Activated naive CD8-positive, alpha-beta T cell treated with anti-CD3 and anti-CD28 coated beads for 36 hours (primary cell): ENCODE data around the gene SCNN1B. TPM values are rescaled to one million over a fixed set of nuclear protein-coding genes. Genes with fewer than 3 reads are reported as not detected.
"Not testable (repeated sequence)": the region's sequence is repeated elsewhere in the genome, so short reads cannot be mapped to it uniquely, and the experiment has no call there.

Experiments
- DNase-seq: peaks from one replicate; pipeline ENCODE4 v3.0.0; 2021
- H3K27ac Mint-ChIP-seq: one replicate; pipeline ENCODE4 v1.8.0; 2022; ENCODE audit warnings: mild to moderate bottlenecking, moderate library complexity, mixed read lengths
- H3K27me3 Mint-ChIP-seq: one replicate; pipeline ENCODE4 v1.8.0; 2022; ENCODE audit warnings: mild to moderate bottlenecking, mixed read lengths
- H3K36me3 Mint-ChIP-seq: one replicate; pipeline ENCODE4 v1.8.0; 2021; ENCODE audit warnings: mild to moderate bottlenecking, mixed read lengths
- H3K4me1 Mint-ChIP-seq: one replicate; pipeline ENCODE4 v1.8.0; 2021; ENCODE audit warnings: mixed read lengths
- H3K4me3 Mint-ChIP-seq: one replicate; pipeline ENCODE4 v1.8.0; 2022; ENCODE audit warnings: mild to moderate bottlenecking, moderate library complexity, mixed read lengths
- H3K9me3 Mint-ChIP-seq: one replicate; pipeline ENCODE4 v1.8.0; 2022; ENCODE audit warnings: mixed read lengths
- total RNA-seq, 2 experiments: library from RNA; stranded (reverse); gene quantifications; one replicate each; pipeline ENCODE4 v1.2.3, GENCODE V29; 2021

The SCNN1B gene
- total RNA-seq, 2 experiments from 2014 or later: not detected

DNA sequence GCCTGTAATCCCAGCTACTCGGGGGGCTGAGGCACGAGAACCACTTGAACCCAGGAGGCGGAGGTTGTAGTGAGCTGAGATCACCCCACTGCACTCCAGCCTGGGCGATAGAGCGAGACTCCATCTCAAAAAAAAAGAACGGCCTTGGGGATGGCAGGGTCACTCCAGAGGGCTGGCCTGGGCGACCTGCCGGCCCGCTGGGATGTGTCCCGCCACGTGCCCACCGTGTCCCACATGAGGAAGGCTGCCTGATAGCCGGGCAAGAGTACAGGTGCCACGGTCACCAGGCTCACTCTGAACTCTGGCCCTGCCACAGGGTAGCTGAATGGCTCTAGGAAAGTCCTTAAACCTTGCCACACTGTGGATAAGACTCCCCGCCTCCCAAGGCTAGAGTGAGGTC, 83.3 kb downstream of the SCNN1B start:
- Mint-ChIP-seq H3K9me3 (no peaks in the 10 kb centered on the region), H3K27ac (no peak overlapping the region), H3K27me3 (no peaks in the 10 kb centered on the region), H3K36me3 (no peaks in the 10 kb centered on the region), H3K4me1 (no peaks in the 10 kb centered on the region), H3K4me3 (no peak overlapping the region)
- no peak for DNase-seq

DNA sequence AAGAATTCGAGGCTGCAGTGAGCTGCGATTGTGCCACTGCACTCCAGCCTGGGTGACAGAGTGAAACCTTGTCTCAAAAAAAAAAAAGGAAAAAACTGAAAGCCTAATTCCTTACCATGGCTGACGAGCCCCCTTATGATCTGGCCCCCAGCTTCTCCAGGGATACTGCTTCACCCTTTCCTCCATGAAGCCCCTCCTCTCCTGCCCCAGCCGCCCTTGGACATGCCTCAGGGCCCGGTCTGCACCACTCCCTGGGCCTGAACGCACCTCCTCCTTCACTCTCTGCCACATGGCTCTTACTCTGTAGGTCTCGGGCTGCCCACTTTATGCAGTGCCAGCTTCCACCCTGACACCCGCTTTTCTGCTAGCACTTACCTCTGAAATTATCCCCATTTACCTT, 85.6 kb downstream of the SCNN1B start:
- Mint-ChIP-seq H3K27me3 (no peaks in the 10 kb centered on the region), H3K36me3 (no peaks in the 10 kb centered on the region), H3K4me1 (no peaks in the 10 kb centered on the region), H3K27ac (no peak overlapping the region), H3K9me3 (no peaks in the 10 kb centered on the region), H3K4me3 (no peak overlapping the region)
- DNase-seq: no peak

GRCh38 chr16:23388786-23389185, 86.7 kb downstream of the SCNN1B start:
- Mint-ChIP-seq H3K9me3 (no peaks in the 10 kb centered on the region), H3K27me3 (no peaks in the 10 kb centered on the region), H3K36me3 (no peaks in the 10 kb centered on the region), H3K4me1 (no peaks in the 10 kb centered on the region), H3K4me3 (no peak overlapping the region), H3K27ac (no peak overlapping the region)
- DNase-seq: no peak

- DNase-seq: no peak
- H3K27ac Mint-ChIP-seq: no peak overlapping the region
These were observed 87.1 kb downstream of the SCNN1B start for GRCh38 chr16:23389201-23389600.

GRCh38 chr16:23389936-23390335, 87.8 kb downstream of the SCNN1B start:
- H3K27me3 Mint-ChIP-seq, H3K4me3 Mint-ChIP-seq, H3K4me1 Mint-ChIP-seq, H3K9me3 Mint-ChIP-seq, H3K36me3 Mint-ChIP-seq, H3K27ac Mint-ChIP-seq, DNase-seq: not testable (repeated sequence)

More at GRCh38 chr16:23389201-23389600, 87.1 kb downstream of the SCNN1B start:
- Mint-ChIP-seq H3K27me3 (no peaks in the 10 kb centered on the region), H3K4me3 (no peak overlapping the region), H3K36me3 (no peaks in the 10 kb centered on the region), H3K4me1 (no peaks in the 10 kb centered on the region), H3K9me3 (no peaks in the 10 kb centered on the region)

- H3K4me3 Mint-ChIP-seq: no peak overlapping the region
- H3K27ac Mint-ChIP-seq: no peak overlapping the region
- H3K27me3 Mint-ChIP-seq: no peaks in the 10 kb centered on the region
- no peaks in the 10 kb centered on the region for H3K36me3 Mint-ChIP-seq
- H3K9me3 Mint-ChIP-seq: no peaks in the 10 kb centered on the region
- H3K4me1 Mint-ChIP-seq: no peaks in the 10 kb centered on the region
- DNase-seq: no peak
These were observed 89.5 kb downstream of the SCNN1B start for GRCh38 chr16:23391381-23392222.

DNA sequence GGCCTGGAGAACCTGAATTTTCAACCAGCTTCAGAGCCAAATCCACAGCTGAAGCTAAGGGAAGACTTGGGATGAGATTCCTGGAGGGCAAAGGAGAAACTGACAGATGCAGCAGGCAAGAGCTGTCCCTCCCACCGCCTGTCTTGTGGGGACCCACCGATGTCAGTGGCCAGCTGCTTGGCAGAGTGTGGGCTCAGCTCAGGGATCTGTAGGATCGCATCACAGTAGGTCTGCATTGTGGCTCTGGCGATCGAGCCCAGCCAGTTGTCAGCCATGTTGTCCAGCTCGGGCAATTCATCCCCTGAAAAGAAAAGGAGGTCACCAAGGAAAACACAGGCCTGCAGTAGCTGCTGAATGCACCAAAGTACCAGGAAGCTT, 90.1 kb downstream of the SCNN1B start:
- no peaks in the 10 kb centered on the region for H3K36me3 Mint-ChIP-seq
- no peaks in the 10 kb centered on the region for H3K4me1 Mint-ChIP-seq
- H3K9me3 Mint-ChIP-seq: no peaks in the 10 kb centered on the region
- no peaks in the 10 kb centered on the region for H3K27me3 Mint-ChIP-seq
- no peak overlapping the region for H3K27ac Mint-ChIP-seq
- DNase-seq: no peak
- no peak overlapping the region for H3K4me3 Mint-ChIP-seq

- Mint-ChIP-seq H3K9me3 (no peaks in the 10 kb centered on the region), H3K27me3 (no peaks in the 10 kb centered on the region), H3K27ac (no peak overlapping the region), H3K4me1 (no peaks in the 10 kb centered on the region), H3K36me3 (no peaks in the 10 kb centered on the region), H3K4me3 (no peak overlapping the region)
- no peak for DNase-seq
These were observed 92.2 kb downstream of the SCNN1B start for GRCh38 chr16:23394141-23394831.

DNA sequence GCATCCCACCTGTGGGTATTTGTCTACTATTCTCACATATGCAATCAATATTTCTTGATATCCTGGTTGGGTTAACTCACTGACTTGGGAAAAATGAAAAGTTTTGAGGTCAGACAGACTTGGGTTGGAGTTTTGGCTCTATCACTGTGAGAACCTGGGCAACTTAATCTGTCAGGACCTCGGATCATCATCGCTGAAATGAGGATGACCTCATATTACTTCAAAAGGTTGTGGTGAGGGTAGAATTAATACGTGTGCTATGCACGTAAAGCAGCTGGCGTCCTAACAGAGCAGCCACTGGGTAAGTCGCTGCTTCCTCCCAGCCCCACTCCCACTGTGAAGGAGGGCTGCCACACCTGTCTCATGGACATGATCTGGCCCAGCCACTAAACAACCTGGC, 93.6 kb downstream of the SCNN1B start:
- Mint-ChIP-seq H3K9me3 (no peaks in the 10 kb centered on the region), H3K36me3 (peaks cover 8% of the 10 kb centered on the region)

GRCh38 chr16:23397464-23397863, 95.4 kb downstream of the SCNN1B start:
- H3K9me3 Mint-ChIP-seq: no peaks in the 10 kb centered on the region
- no peaks in the 10 kb centered on the region for H3K4me1 Mint-ChIP-seq
- H3K27me3 Mint-ChIP-seq: no peaks in the 10 kb centered on the region
- DNase-seq: no peak
- H3K27ac Mint-ChIP-seq: no peak overlapping the region
- peaks cover 8% of the 10 kb centered on the region for H3K36me3 Mint-ChIP-seq
- no peak overlapping the region for H3K4me3 Mint-ChIP-seq

More for the DNA sequence above, 93.6 kb downstream of the SCNN1B start:
- Mint-ChIP-seq H3K4me1 (no peaks in the 10 kb centered on the region), H3K27ac (no peak overlapping the region), H3K27me3 (no peaks in the 10 kb centered on the region), H3K4me3 (no peak overlapping the region)
- no peak for DNase-seq

GRCh38 chr16:23398987-23399805, 97.1 kb downstream of the SCNN1B start:
- Mint-ChIP-seq H3K4me1 (no peaks in the 10 kb centered on the region), H3K27ac (no peak overlapping the region)
- DNase-seq: no peak

DNA sequence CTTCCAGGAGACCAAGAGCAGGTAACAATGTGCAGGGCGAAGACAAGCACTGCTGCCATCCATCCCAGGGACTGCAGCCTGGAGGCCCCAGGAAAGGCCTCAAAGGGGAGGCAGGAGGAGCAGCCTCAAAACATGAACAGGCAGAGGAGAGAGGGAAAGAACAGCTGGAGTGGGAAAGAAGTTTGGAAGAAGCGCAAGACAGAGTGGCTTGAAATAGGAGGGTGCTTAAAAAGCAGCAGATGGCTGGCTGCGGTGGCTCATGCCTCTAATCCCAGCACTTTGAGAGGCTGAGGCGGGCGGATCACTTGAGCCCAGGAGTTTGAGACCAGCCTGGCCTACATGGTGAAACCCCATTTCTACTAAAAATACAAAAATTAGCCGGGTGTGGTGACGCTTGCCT, 98.3 kb downstream of the SCNN1B start:
- not testable (repeated sequence) for H3K4me1 Mint-ChIP-seq, H3K27ac Mint-ChIP-seq, DNase-seq, H3K9me3 Mint-ChIP-seq, H3K4me3 Mint-ChIP-seq, H3K27me3 Mint-ChIP-seq
- H3K36me3 Mint-ChIP-seq: peaks cover 11% of the 10 kb centered on the region

More at GRCh38 chr16:23398987-23399805, 97.1 kb downstream of the SCNN1B start:
- no peak overlapping the region for H3K4me3 Mint-ChIP-seq
- peaks cover 8% of the 10 kb centered on the region for H3K36me3 Mint-ChIP-seq
- H3K9me3 Mint-ChIP-seq: no peaks in the 10 kb centered on the region
- H3K27me3 Mint-ChIP-seq: no peaks in the 10 kb centered on the region

DNA sequence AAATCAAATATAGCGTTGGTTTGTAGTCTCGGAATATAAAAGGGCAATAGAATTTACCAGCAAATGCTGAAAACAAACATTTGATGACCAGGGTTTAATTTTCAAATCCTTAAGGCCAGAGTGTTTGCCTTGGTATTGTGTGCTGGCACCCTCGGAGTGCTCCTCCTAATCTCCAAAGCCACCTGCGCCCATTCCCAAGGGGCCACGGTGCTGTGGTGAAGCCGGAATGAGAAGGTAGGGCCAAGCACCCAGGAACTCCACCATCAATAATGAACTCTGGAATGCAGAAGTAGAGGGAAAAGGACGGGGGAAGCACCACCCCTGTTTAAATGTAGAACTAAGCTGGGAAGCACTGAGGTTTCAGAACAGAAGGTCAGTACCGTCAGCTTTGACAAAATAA, 99.0 kb downstream of the SCNN1B start:
- Mint-ChIP-seq H3K27ac (no peak overlapping the region), H3K9me3 (no peaks in the 10 kb centered on the region), H3K36me3 (peaks cover 12% of the 10 kb centered on the region), H3K4me1 (no peaks in the 10 kb centered on the region), H3K4me3 (no peak overlapping the region), H3K27me3 (no peaks in the 10 kb centered on the region)
- no peak for DNase-seq

DNA sequence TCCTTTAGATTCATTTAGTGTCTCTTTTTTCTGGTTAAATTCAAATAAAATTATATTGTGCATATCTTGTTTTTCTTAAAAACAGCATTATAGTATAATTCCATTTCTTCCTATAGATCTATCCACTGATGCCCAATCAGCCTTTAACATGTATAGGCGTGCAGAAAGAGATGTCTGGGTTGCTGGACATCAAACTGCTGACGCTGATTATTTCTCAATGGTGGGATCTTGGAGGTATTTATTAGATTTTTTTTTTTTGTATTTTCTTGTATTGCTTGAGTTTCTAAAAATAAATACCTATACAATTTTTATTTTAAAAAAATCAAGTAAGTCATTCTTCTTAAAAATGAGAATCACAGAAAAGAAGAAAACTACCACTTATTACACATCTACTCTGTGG, 100.0 kb downstream of the SCNN1B start:
- H3K4me1 Mint-ChIP-seq: no peaks in the 10 kb centered on the region
- peaks cover 12% of the 10 kb centered on the region for H3K36me3 Mint-ChIP-seq
- H3K27me3 Mint-ChIP-seq: no peaks in the 10 kb centered on the region
- no peak overlapping the region for H3K4me3 Mint-ChIP-seq
- H3K9me3 Mint-ChIP-seq: no peaks in the 10 kb centered on the region
- no peak for DNase-seq
- H3K27ac Mint-ChIP-seq: no peak overlapping the region

- Mint-ChIP-seq H3K27me3 (no peaks in the 10 kb centered on the region), H3K4me3 (no peak overlapping the region), H3K4me1 (no peaks in the 10 kb centered on the region), H3K9me3 (no peaks in the 10 kb centered on the region), H3K27ac (no peak overlapping the region), H3K36me3 (peaks cover 12% of the 10 kb centered on the region)
- DNase-seq: no peak
These were observed 101.4 kb downstream of the SCNN1B start for GRCh38 chr16:23403547-23403946.
